HepG2 (cell line): Measurements from ENCODE around the gene MAP3K8. TPM values are rescaled to one million over a fixed set of nuclear protein-coding genes. Genes with fewer than 3 reads are reported as not detected.

Source experiments
- ATAC-seq: fragments of 200-7000 bp; cut with Tn5 transposase; 3 replicates; pipeline ENCODE4 v1.9.1; 2020; ENCODE audit warnings: mild to moderate bottlenecking, moderate library complexity
- BruUV-seq: library from RNA; stranded (reverse); fragments of 400-500 nt; replicated peaks from 2 replicates; lab custom pipeline; 2021; lab: Mats Ljungman, UMichigan
- CTCF ChIA-PET: fragments of 300-600 bp; formaldehyde crosslinking; extraction: SDS; loops from one replicate; lab custom pipeline; 2021; ENCODE audit warnings: low total read pairs, inconsistent platforms, low intra/inter-chr PET ratio; lab: Yijun Ruan, JAX
- POLR2A ChIA-PET: fragments of 350-600 bp; sonication (Branson Sonifier 250); formaldehyde crosslinking; loops from one replicate; lab custom pipeline; 2020; ENCODE audit warnings: antibody characterized with exemption, inconsistent platforms; lab: Yijun Ruan, JAX
- DNase-seq: peaks from one replicate; pipeline ENCODE4 v3.0.0-alpha.2; 2015; ENCODE audit warnings: low spot score
- FAIRE-seq: peaks from 3 replicates; lab custom pipeline; 2011; peaks lifted over from hg19 to GRCh38; lab: Jason Lieb, UNC
- H2AFZ ChIP-seq: one replicate; pipeline ENCODE4 v1.6.1; 2011; ENCODE audit warnings: low read length, inconsistent platforms
- H3K27ac ChIP-seq: fragments of 300-600 bp; 3 replicates; pipeline ENCODE4 v1.8.0; 2011; ENCODE audit warnings: mixed run types, mild to moderate bottlenecking, mixed read lengths, low read length, inconsistent platforms; ENCODE audit not compliant: insufficient read depth; ENCODE audit errors: extremely low read length
- H3K27me3 ChIP-seq, 2 experiments: fragments of 200-600 bp in 1 of 2; 2 replicates in 1 of 2; 3 replicates in 1 of 2; pipeline versions ENCODE4 v1.6.0 to v1.8.0; 2011; ENCODE audit warnings: low read length in 2 of 2, mild to moderate bottlenecking in 2 of 2, moderate library complexity in 2 of 2, inconsistent platforms in 1 of 2; ENCODE audit not compliant: insufficient read depth in 2 of 2, control insufficient read depth in 1 of 2
- H3K36me3 ChIP-seq, 2 experiments: fragments of 200-600 bp in 1 of 2; replicated peaks in 1 of 2; 2 replicates in 1 of 2; 3 replicates in 1 of 2; pipeline versions ENCODE4 v1.5.1 to v1.8.0; 2011; ENCODE audit warnings: low read length in 2 of 2, inconsistent platforms in 1 of 2; ENCODE audit not compliant: insufficient read depth in 2 of 2, control insufficient read depth in 1 of 2
- H3K4me1 ChIP-seq: 2 replicates; pipeline ENCODE4 v1.5.1; 2012; ENCODE audit warnings: low read length, inconsistent platforms; ENCODE audit not compliant: insufficient read depth
- H3K4me2 ChIP-seq: 2 replicates; pipeline ENCODE4 v1.6.0; 2011; ENCODE audit warnings: low read depth, low read length, inconsistent platforms
- H3K4me3 ChIP-seq, 3 experiments: fragments of 200-600 bp in 1 of 3; sonication (generic), shearing (Covaris generic) in 1 of 3; replicated peaks in 1 of 3; 2 replicates each; pipeline ENCODE4 v1.5.1; 2011 to 2016; ENCODE audit warnings: low read length in 3 of 3, inconsistent platforms in 2 of 3, low read depth in 2 of 3, mild to moderate bottlenecking in 2 of 3, control low read depth in 1 of 3, mixed read lengths in 1 of 3; ENCODE audit not compliant: insufficient read depth in 1 of 3
- H3K79me2 ChIP-seq: one replicate; pipeline ENCODE4 v1.6.1; 2011; ENCODE audit warnings: low read length, inconsistent platforms; ENCODE audit not compliant: insufficient read depth
- H3K9ac ChIP-seq: 2 replicates; pipeline ENCODE4 v1.6.0; 2011; ENCODE audit warnings: mild to moderate bottlenecking, low read depth, low read length, inconsistent platforms; ENCODE audit not compliant: insufficient read depth
- H3K9me3 ChIP-seq: 2 replicates; pipeline ENCODE4 v1.5.1; 2012; ENCODE audit warnings: mild to moderate bottlenecking, low read length
- H4K20me1 ChIP-seq: 2 replicates; pipeline ENCODE4 v1.6.0; 2011; ENCODE audit warnings: inconsistent platforms, mild to moderate bottlenecking, low read length, moderate library complexity; ENCODE audit not compliant: insufficient read depth
- ASH2L ChIP-seq: fragments of 300-600, 200-600 bp; sonication (generic); IDR thresholded peaks from 2 replicates; pipeline ENCODE4 v1.7.0; 2017; ENCODE audit warnings: low read depth, mild to moderate bottlenecking, moderate library complexity, mixed read lengths, low read length; ENCODE audit not compliant: insufficient read length
- CENPX ChIP-seq: sonication (generic); formaldehyde crosslinking; IDR thresholded peaks from 2 replicates; pipeline ENCODE4 v1.9.0; 2021; ENCODE audit warnings: mild to moderate bottlenecking, missing genetic modification reagents, moderate library complexity
- CTCF ChIP-seq: sonication (generic); formaldehyde crosslinking; IDR thresholded peaks from 2 replicates; pipeline ENCODE4 v1.5.0; 2020; ENCODE audit warnings: mild to moderate bottlenecking, missing genetic modification reagents, moderate library complexity
- FIP1L1 ChIP-seq: fragments of 200-400 bp; formaldehyde crosslinking; IDR thresholded peaks from 2 replicates; pipeline ENCODE4 v1.6.1; 2018; ENCODE audit warnings: low read depth, mild to moderate bottlenecking, low read length, moderate library complexity, borderline replicate concordance; ENCODE audit not compliant: insufficient read depth
- MED8 ChIP-seq: sonication (generic); formaldehyde crosslinking; IDR thresholded peaks from 2 replicates; pipeline ENCODE4 v1.8.1; 2023; ENCODE audit warnings: mild to moderate bottlenecking, missing genetic modification reagents; ENCODE audit not compliant: insufficient replicate concordance
- REXO4 ChIP-seq: sonication (generic); formaldehyde crosslinking; IDR thresholded peaks from 2 replicates; pipeline ENCODE4 v1.8.0; 2022; ENCODE audit warnings: missing genetic modification reagents, mild to moderate bottlenecking, borderline replicate concordance
- ZNF205 ChIP-seq: IDR thresholded peaks from 2 replicates; pipeline ENCODE4 v1.6.1; 2018; ENCODE audit warnings: missing biosample characterization, missing genetic modification reagents
- ZNF335 ChIP-seq: sonication (generic); formaldehyde crosslinking; IDR thresholded peaks from 2 replicates; pipeline ENCODE4 v1.4.0; 2020; ENCODE audit warnings: missing genetic modification reagents
- ZSCAN21 ChIP-seq: sonication (generic); formaldehyde crosslinking; IDR thresholded peaks from 2 replicates; pipeline ENCODE4 v1.8.0; 2022; ENCODE audit warnings: mild to moderate bottlenecking, missing genetic modification reagents, moderate library complexity, borderline replicate concordance
- WGBS: methylation state at CpG from one replicate; pipeline ENCODE4 v1.1.6; 2017; ENCODE audit warnings: low lambda C conversion rate; 5-methylcytosine and 5-hydroxymethylcytosine counted together
- in situ Hi-C: cut with HindIII; loops from 2 replicates; pipeline ENCODE4 v1.10.0; 2017; ENCODE audit warnings: low pct_unique_long_range_greater_than_20kb; ENCODE audit not compliant: extremely low pct_ligation_motif_present
- intact Hi-C: fragments of 100-400 bp; cut with micrococcal nuclease; formaldehyde crosslinking; loops from one replicate; pipeline ENCODE4 v1.10.0; 2022; ENCODE audit not compliant: unreplicated experiment
- polyA plus RNA-seq, 8 experiments: library from polyadenylated mRNA; depleted of rRNA in 3 of 8; stranded (reverse) in 7 of 8; unstranded in 1 of 8; fragments of >200 nt; fragmentation: Illumina TruSeq in 4 of 8; extraction: Trizol in 4 of 8; gene quantifications; 2 replicates each; pipeline versions ENCODE4 v1.2.1 to v1.2.3, GENCODE V29; 2011 to 2016; ENCODE audit warnings: low read depth in 4 of 8, missing spikeins in 1 of 8, mixed read lengths in 1 of 8; ENCODE audit not compliant: insufficient read depth in 1 of 8
- total RNA-seq, 5 experiments: library from RNA; depleted of rRNA; stranded (reverse); fragments of >200 nt; fragmentation: Illumina TruSeq; extraction: Trizol; gene quantifications; 2 replicates each; pipeline ENCODE4 v1.2.3, GENCODE V29; 2016; ENCODE audit warnings: low read depth in 1 of 5
- TF ChIP-seq, protein P1 (sequence below): IDR thresholded peaks from 2 replicates; pipeline ENCODE4 v1.6.1; 2016; ENCODE audit warnings: missing genetic modification reagents, missing compliant biosample characterization
- TF ChIP-seq, protein P2 (sequence below): sonication (generic); formaldehyde crosslinking; IDR thresholded peaks from 2 replicates; pipeline ENCODE4 v1.4.0; 2020; ENCODE audit warnings: missing genetic modification reagents

Gene MAP3K8
- total and polyA plus RNA-seq, 2 of the 13 experiments (the other 11 are each of a cell fraction or from before 2014, with no cell fraction given) = 19.3 to 37.9 TPM

DNA sequence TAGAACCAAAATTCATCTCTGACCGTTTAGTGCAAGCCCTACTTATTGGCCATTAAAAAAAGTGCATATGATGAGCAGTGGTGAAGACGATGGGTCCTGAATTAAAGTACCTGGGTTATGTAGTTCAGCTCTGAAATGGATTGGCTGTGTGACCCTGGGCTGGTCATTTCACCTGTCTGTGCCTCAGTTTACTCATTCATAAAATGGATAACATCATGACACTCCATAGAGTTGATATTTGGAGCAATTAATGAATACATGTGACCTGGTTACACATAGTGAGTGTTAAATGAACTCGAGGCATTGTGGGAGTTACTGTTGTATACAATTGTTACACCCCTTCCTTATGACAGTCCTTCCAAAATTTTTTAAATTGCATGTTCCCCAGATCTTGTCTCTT lies 9.1 kb downstream of the MAP3K8 start:
- no peak overlapping the region for H3K4me2 ChIP-seq
- intact Hi-C loops = no loop called here
- H3K36me3 ChIP-seq = peaks cover 9 to 53% of the 10 kb centered on the region in 2 experiments
- ChIA-PET POLR2A (interaction anchor here (1.4 to 3.7 kb wide), 3 partner anchors 9 to 21 kb away, joined by 3 to 10 read pairs (median 3); partner anchors contain the start of gene MAP3K8), CTCF (no interaction called here)
- no peak overlapping the region for H2AFZ ChIP-seq
- in situ Hi-C loops = loop anchor here (25.0 kb wide), 1 partner anchor 1494 kb away; the partner anchor contains the start of gene ARHGAP12
- no peak overlapping the region for H3K27ac ChIP-seq
- peaks cover 17% of the 10 kb centered on the region for H4K20me1 ChIP-seq
- 94% methylated on average over 3 of the region's 3 CpGs for WGBS
- no peak overlapping the region for H3K9ac ChIP-seq
- no peak overlapping the region for H3K4me3 ChIP-seq
- peaks cover 25% of the 10 kb centered on the region for H3K4me1 ChIP-seq
- TF ChIP-seq REXO4 (no peak), ZNF205 (CRISPR knock-in tag) (no peak), ASH2L (no peak), MED8 (CRISPR knock-in tag) (no peak), ZNF335 (no peak), CENPX (CRISPR knock-in tag) (no peak), ZSCAN21 (CRISPR knock-in tag) (no peak), CTCF (no peak), FIP1L1 (no peak)
- TF ChIP-seq, protein P1, sequence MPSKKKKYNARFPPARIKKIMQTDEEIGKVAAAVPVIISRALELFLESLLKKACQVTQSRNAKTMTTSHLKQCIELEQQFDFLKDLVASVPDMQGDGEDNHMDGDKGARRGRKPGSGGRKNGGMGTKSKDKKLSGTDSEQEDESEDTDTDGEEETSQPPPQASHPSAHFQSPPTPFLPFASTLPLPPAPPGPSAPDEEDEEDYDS (CRISPR knock-in tag) = no peak
- TF ChIP-seq, protein P2, sequence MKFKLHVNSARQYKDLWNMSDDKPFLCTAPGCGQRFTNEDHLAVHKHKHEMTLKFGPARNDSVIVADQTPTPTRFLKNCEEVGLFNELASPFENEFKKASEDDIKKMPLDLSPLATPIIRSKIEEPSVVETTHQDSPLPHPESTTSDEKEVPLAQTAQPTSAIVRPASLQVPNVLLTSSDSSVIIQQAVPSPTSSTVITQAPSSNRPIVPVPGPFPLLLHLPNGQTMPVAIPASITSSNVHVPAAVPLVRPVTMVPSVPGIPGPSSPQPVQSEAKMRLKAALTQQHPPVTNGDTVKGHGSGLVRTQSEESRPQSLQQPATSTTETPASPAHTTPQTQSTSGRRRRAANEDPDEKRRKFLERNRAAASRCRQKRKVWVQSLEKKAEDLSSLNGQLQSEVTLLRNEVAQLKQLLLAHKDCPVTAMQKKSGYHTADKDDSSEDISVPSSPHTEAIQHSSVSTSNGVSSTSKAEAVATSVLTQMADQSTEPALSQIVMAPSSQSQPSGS (CRISPR knock-in tag) = no peak
- peaks cover 50% of the 10 kb centered on the region for H3K79me2 ChIP-seq
- no peaks in the 10 kb centered on the region for H3K27me3 ChIP-seq
- BruUV-seq = no TSS peak
- no peaks in the 10 kb centered on the region for H3K9me3 ChIP-seq
- ATAC-seq (no peak), FAIRE-seq (no peak), DNase-seq (no peak)
